Keratinocyte (primary cell): ENCODE measurements around the gene MEIS2. TPM values are rescaled to one million over a fixed set of nuclear protein-coding genes. Genes with fewer than 3 reads are reported as not detected.

Experiments
- DNase-seq: peaks from one replicate; pipeline ENCODE4 v3.0.0-alpha.2; 2011; ENCODE audit warnings: low read depth, missing footprints, low spot score
- FAIRE-seq: peaks from 2 replicates; lab custom pipeline; 2011; peaks lifted over from hg19 to GRCh38; lab: Jason Lieb, UNC
- H2AFZ ChIP-seq: 2 replicates; pipeline ENCODE4 v1.6.0; 2012; ENCODE audit warnings: low read length, control low read depth, inconsistent platforms; ENCODE audit not compliant: control insufficient read depth
- H3K27ac ChIP-seq: 2 replicates; pipeline ENCODE4 v1.5.1; 2011; ENCODE audit warnings: low read length; ENCODE audit not compliant: control insufficient read depth, insufficient read depth
- H3K27me3 ChIP-seq: 3 replicates; pipeline ENCODE4 v1.6.0; 2011; ENCODE audit warnings: low read length; ENCODE audit not compliant: control insufficient read depth, insufficient read depth; ENCODE audit errors: extremely low read depth
- H3K36me3 ChIP-seq, 2 experiments: 2 replicates in 1 of 2; 3 replicates in 1 of 2; pipeline ENCODE4 v1.5.1; 2011; ENCODE audit warnings: low read length in 2 of 2, mild to moderate bottlenecking in 1 of 2; ENCODE audit not compliant: control insufficient read depth in 2 of 2, insufficient read depth in 2 of 2; ENCODE audit errors: extremely low read depth in 1 of 2
- H3K4me1 ChIP-seq: 3 replicates; pipeline ENCODE4 v1.5.1; 2011; ENCODE audit warnings: low read length; ENCODE audit not compliant: control insufficient read depth, insufficient read depth; ENCODE audit errors: extremely low read depth
- H3K4me2 ChIP-seq: 3 replicates; pipeline ENCODE4 v1.6.0; 2011; ENCODE audit warnings: low read depth, low read length; ENCODE audit not compliant: control insufficient read depth, insufficient read depth; ENCODE audit errors: extremely low read depth
- H3K4me3 ChIP-seq, 3 experiments: fragments of 200-600 bp in 1 of 3; sonication (generic) in 1 of 3; 2 replicates in 2 of 3; 3 replicates in 1 of 3; pipeline ENCODE4 v1.5.1; 2011 to 2016; ENCODE audit warnings: low read length in 3 of 3, mild to moderate bottlenecking in 3 of 3, control low read depth in 2 of 3, inconsistent platforms in 1 of 3, low read depth in 1 of 3, mixed read lengths in 1 of 3, mixed run types in 1 of 3, moderate library complexity in 1 of 3; ENCODE audit not compliant: control insufficient read depth in 2 of 3, insufficient read depth in 2 of 3; ENCODE audit errors: extremely low read depth in 1 of 3
- H3K79me2 ChIP-seq: 2 replicates; pipeline ENCODE4 v1.6.0; 2012; ENCODE audit warnings: low read length; ENCODE audit not compliant: control insufficient read depth, insufficient read depth
- H3K9ac ChIP-seq: 3 replicates; pipeline ENCODE4 v1.6.0; 2011; ENCODE audit warnings: low read length; ENCODE audit not compliant: control insufficient read depth, insufficient read depth; ENCODE audit errors: extremely low read depth
- H3K9me1 ChIP-seq: 3 replicates; pipeline ENCODE4 v1.6.0; 2011; ENCODE audit warnings: low read length; ENCODE audit not compliant: control insufficient read depth, insufficient read depth; ENCODE audit errors: extremely low read depth
- H3K9me3 ChIP-seq: 2 replicates; pipeline ENCODE4 v1.5.1; 2012; ENCODE audit warnings: low read depth, low read length; ENCODE audit not compliant: control insufficient read depth
- H4K20me1 ChIP-seq: 3 replicates; pipeline ENCODE4 v1.6.0; 2011; ENCODE audit warnings: low read length; ENCODE audit not compliant: control insufficient read depth, insufficient read depth; ENCODE audit errors: extremely low read depth
- CTCF ChIP-seq, 3 experiments: IDR thresholded peaks in 1 of 3; conservative IDR thresholded peaks in 1 of 3; optimal IDR thresholded peaks in 1 of 3; 2 replicates in 2 of 3; 3 replicates in 1 of 3; pipeline versions ENCODE3 to v1.5.1; 2011; ENCODE audit warnings: low read length in 3 of 3, mild to moderate bottlenecking in 3 of 3, moderate library complexity in 2 of 3, control low read depth in 1 of 3, inconsistent platforms in 1 of 3; ENCODE audit not compliant: insufficient read depth in 2 of 3; ENCODE audit errors: extremely low read depth in 1 of 3
- EZH2 ChIP-seq: IDR thresholded peaks from one replicate; pipeline ENCODE4 v1.6.1; 2012; ENCODE audit warnings: inconsistent platforms, mild to moderate bottlenecking, low read length, moderate library complexity
- dilution Hi-C: fragments of 300-500 bp; cut with MboI; formaldehyde crosslinking; loops from one replicate; pipeline ENCODE4 v1.7.0; 2020; ENCODE audit warnings: low sequenced_read_pairs; ENCODE audit not compliant: extremely low pct_ligation_motif_present
- polyA plus RNA-seq, 5 experiments: library from polyadenylated mRNA; depleted of rRNA in 3 of 5; stranded (reverse) in 3 of 5; stranded (forward) in 1 of 5; unstranded in 1 of 5; fragments of >200 nt; gene quantifications; 1 replicate in 1 of 5; 2 replicates in 3 of 5; 3 replicates in 1 of 5; pipeline versions ENCODE4 v1.2.1 to v1.2.3, GENCODE V29; 2011 to 2012; ENCODE audit warnings: missing spikeins in 2 of 5, low read depth in 1 of 5, low replicate concordance in 1 of 5

The MEIS2 gene
- polyA plus RNA-seq, 1 donor (not counting 4 experiments of a cell fraction or from before 2014, with no cell fraction given), result 11.4 TPM

DNA sequence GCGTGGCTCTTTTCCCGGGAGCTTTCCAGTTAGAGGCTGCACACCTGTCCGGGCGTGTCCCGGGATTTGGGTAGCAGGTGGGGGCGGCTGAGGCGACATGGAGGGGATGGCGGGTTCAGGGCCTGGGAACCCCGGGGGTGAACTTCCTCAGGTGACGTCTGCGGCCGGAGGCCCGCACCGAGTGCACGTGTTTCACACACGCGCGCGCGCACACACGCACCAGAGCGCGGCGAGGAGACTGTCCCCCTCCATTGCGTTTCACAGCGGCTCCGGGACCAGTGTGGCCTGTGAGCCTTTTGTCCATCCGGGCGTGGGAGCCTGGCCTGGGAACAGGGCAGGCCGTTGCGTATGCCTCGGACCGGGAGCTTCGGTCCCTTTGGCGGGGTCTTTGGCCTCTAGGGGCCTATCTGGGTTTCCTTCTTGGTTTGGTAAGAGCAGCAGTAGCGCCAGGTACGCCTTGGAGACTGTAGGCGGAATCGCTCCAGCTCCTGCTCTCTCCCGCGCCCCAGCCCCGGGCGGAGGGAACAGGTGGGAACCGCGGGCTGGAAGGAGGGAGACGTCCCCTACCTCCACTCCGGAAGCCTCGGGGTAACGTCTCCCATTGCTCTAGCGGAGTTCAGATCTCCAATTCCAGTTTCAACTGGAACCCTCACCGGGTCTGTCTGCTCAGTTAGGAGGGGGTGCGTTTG lies 220.0 kb downstream of the MEIS2 start:
- no peak for FAIRE-seq
- no peaks in the 10 kb centered on the region for H3K36me3 ChIP-seq
- H2AFZ ChIP-seq, result no peak overlapping the region
- peaks cover 6% of the 10 kb centered on the region for H3K4me1 ChIP-seq
- H3K27me3 ChIP-seq, result peaks cover 58% of the 10 kb centered on the region
- H3K79me2 ChIP-seq, result no peaks in the 10 kb centered on the region
- no peak overlapping the region for H3K9ac ChIP-seq
- peak overlapping the region; percentile 57 for H3K4me2 ChIP-seq
- peak overlapping the region in 1 of 3 experiments; percentile 40 for H3K4me3 ChIP-seq
- no peak for DNase-seq
- dilution Hi-C loops, result no loop called here
- no peaks in the 10 kb centered on the region for H4K20me1 ChIP-seq
- TF ChIP-seq CTCF (optimal IDR thresholded peaks at IDR 0.05 in 1 of 3, IDR thresholded peaks at IDR 0.05 in 1 of 3, conservative IDR thresholded peaks at IDR 0.05 in 1 of 3; ENCODE audit: extremely low read depth in 1 of 3, insufficient read depth in 2 of 3, low read length in 3 of 3) (no peak), EZH2 (peak; percentile 49)
- no peaks in the 10 kb centered on the region for H3K9me1 ChIP-seq
- H3K9me3 ChIP-seq, result no peaks in the 10 kb centered on the region
- H3K27ac ChIP-seq, result no peak overlapping the region

DNA sequence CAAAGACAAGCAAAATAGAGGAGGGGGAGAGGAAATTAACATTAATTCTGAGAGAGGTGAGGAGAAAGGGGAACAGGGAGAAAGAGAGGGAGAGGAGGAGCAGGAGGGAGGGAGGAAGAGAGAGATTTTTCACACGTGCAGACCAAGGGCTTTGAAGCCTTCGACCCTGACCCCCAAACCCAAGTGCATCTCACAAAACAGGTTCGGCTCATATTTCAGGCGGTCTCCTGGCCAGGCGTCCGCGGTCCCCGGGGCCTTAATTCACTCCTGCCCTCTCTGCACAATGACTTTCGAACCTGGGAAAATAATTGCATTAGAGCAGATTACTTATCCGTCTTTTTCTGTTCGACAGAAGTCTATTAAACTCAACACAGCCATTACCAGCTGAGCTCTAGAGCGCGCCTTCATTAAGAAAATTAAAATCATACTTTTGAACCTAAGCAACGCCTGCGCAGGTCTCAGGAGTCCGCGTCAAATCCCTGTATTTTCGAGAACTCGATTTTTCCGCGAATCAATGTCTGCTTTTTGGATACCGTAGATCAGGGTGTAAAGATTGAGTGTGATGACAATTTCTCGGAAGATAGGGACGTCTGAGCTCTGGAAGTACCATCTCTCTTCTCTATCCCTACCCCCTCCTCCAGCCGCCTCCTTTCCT lies 220.7 kb downstream of the MEIS2 start:
- dilution Hi-C loops, result no loop called here
- Histone ChIP-seq H3K27me3 (peaks cover 53% of the 10 kb centered on the region), H3K9ac (no peak overlapping the region), H4K20me1 (no peaks in the 10 kb centered on the region), H3K4me2 (no peak overlapping the region), H3K79me2 (no peaks in the 10 kb centered on the region), H3K4me3 (peak overlapping the region in 1 of 3 experiments; percentile 24), H3K9me1 (no peaks in the 10 kb centered on the region), H3K27ac (no peak overlapping the region), H3K9me3 (no peaks in the 10 kb centered on the region), H3K36me3 (no peaks in the 10 kb centered on the region), H3K4me1 (peaks cover 6% of the 10 kb centered on the region), H2AFZ (no peak overlapping the region)
- FAIRE-seq (no peak), DNase-seq (no peak)
- no peak for TF ChIP-seq CTCF (optimal IDR thresholded peaks at IDR 0.05 in 1 of 3, IDR thresholded peaks at IDR 0.05 in 1 of 3, conservative IDR thresholded peaks at IDR 0.05 in 1 of 3; ENCODE audit: extremely low read depth in 1 of 3, insufficient read depth in 2 of 3, low read length in 3 of 3)
- no peak for TF ChIP-seq EZH2
